Neural cell (in vitro differentiated cells): ENCODE results near the gene ADD2. TPM values are rescaled to one million over a fixed set of nuclear protein-coding genes. Genes with fewer than 3 reads are reported as not detected.

ENCODE experiments used
- H2AFZ ChIP-seq: fragments of 200-600, 300-800 bp; sonication (generic), shearing (Covaris generic); 2 replicates; pipeline ENCODE4 v1.6.0; 2014; ENCODE audit warnings: low read depth, mild to moderate bottlenecking, antibody characterized with exemption, low read length, moderate library complexity
- H3F3A ChIP-seq: fragments of 200-600 bp; shearing (Covaris generic); 2 replicates; pipeline ENCODE4 v1.6.1; 2016; ENCODE audit warnings: mild to moderate bottlenecking, moderate library complexity, mixed read lengths, antibody characterized with exemption, low read length; ENCODE audit not compliant: insufficient read depth, poor library complexity, severe bottlenecking
- H3K27ac ChIP-seq: fragments of 200-600, 300-800 bp; sonication (generic), shearing (Covaris generic); 2 replicates; pipeline ENCODE4 v1.5.1; 2014; ENCODE audit warnings: mild to moderate bottlenecking, low read length, moderate library complexity
- H3K27me3 ChIP-seq: fragments of 300-800, 200-600 bp; sonication (generic), shearing (Covaris generic); 2 replicates; pipeline ENCODE4 v1.6.0; 2014; ENCODE audit warnings: mild to moderate bottlenecking, low read depth, low read length, moderate library complexity; ENCODE audit not compliant: insufficient read depth
- H3K36me3 ChIP-seq: fragments of 300-800, 200-600 bp; sonication (generic), shearing (Covaris generic); 2 replicates; pipeline ENCODE4 v1.5.1; 2014; ENCODE audit warnings: mild to moderate bottlenecking, antibody characterized with exemption, low read length, moderate library complexity; ENCODE audit not compliant: insufficient read depth
- H3K4me2 ChIP-seq: fragments of 300-800, 200-600 bp; sonication (generic), shearing (Covaris generic); 2 replicates; pipeline ENCODE4 v1.6.0; 2014; ENCODE audit warnings: mild to moderate bottlenecking, low read length
- H3K4me3 ChIP-seq: fragments of 300-800, 200-600 bp; sonication (generic), shearing (Covaris generic); 2 replicates; pipeline ENCODE4 v1.5.1; 2014; ENCODE audit warnings: mild to moderate bottlenecking, low read length, moderate library complexity
- H3K79me2 ChIP-seq: fragments of 200-600 bp; shearing (Covaris generic); replicated peaks from 2 replicates; pipeline ENCODE4 v1.6.0; 2014; ENCODE audit warnings: mild to moderate bottlenecking, low read length, moderate library complexity; ENCODE audit not compliant: insufficient read depth
- H3K9ac ChIP-seq: fragments of 300-800, 200-600 bp; sonication (generic), shearing (Covaris generic); 2 replicates; pipeline ENCODE4 v1.6.1; 2016; ENCODE audit warnings: mild to moderate bottlenecking, low read length, mixed read lengths
- H3K9me2 ChIP-seq: fragments of 200-600 bp; shearing (Covaris generic); 2 replicates; pipeline ENCODE4 v1.6.1; 2016; ENCODE audit warnings: mild to moderate bottlenecking, low read length, mixed read lengths; ENCODE audit not compliant: insufficient read depth
- H3K9me3 ChIP-seq: fragments of 200-600, 300-800 bp; sonication (generic), shearing (Covaris generic); 2 replicates; pipeline ENCODE4 v1.6.1; 2016; ENCODE audit warnings: mild to moderate bottlenecking, mixed run types, low read length, moderate library complexity, mixed read lengths
- H4K20me1 ChIP-seq: fragments of 200-600 bp; shearing (Covaris generic); 2 replicates; pipeline ENCODE4 v1.6.1; 2016; ENCODE audit warnings: mild to moderate bottlenecking, mixed run types; ENCODE audit not compliant: insufficient read depth
- EP300 ChIP-seq: fragments of 450-650 bp; conservative IDR thresholded peaks from 2 replicates; pipeline ENCODE4 v1.6.1; 2014; ENCODE audit warnings: antibody characterized with exemption, mild to moderate bottlenecking, moderate library complexity; ENCODE audit not compliant: poor library complexity, severe bottlenecking
- EZH2 ChIP-seq: fragments of 200-600, 300-800 bp; shearing (Covaris generic), sonication (generic); IDR thresholded peaks from 2 replicates; pipeline ENCODE4 v1.6.1; 2014; ENCODE audit warnings: antibody characterized with exemption, low read length, borderline replicate concordance, mild to moderate bottlenecking; ENCODE audit not compliant: insufficient read depth, poor library complexity, severe bottlenecking
- MXI1 ChIP-seq: fragments of 450-650 bp; conservative IDR thresholded peaks from 2 replicates; pipeline ENCODE4 v1.6.1; 2014; ENCODE audit warnings: antibody characterized with exemption, mild to moderate bottlenecking; ENCODE audit not compliant: poor library complexity, severe bottlenecking
- POLR2AphosphoS5 ChIP-seq: IDR thresholded peaks from 2 replicates; pipeline ENCODE4 v1.6.1; 2012
- RAD21 ChIP-seq: fragments of 450-650 bp; conservative IDR thresholded peaks from 2 replicates; pipeline ENCODE4 v1.6.1; 2014; ENCODE audit warnings: antibody characterized with exemption, mild to moderate bottlenecking, moderate library complexity
- SMC3 ChIP-seq: fragments of 450-650 bp; conservative IDR thresholded peaks from 2 replicates; pipeline ENCODE4 v1.6.1; 2014; ENCODE audit warnings: antibody characterized with exemption, mild to moderate bottlenecking, moderate library complexity; ENCODE audit not compliant: poor library complexity
- TAF1 ChIP-seq: IDR thresholded peaks from 2 replicates; pipeline ENCODE4 v1.6.1; 2012; ENCODE audit warnings: low read depth
- polyA plus RNA-seq: library from polyadenylated mRNA; depleted of rRNA; stranded (reverse); fragments of >200 nt; gene quantifications from 2 replicates; pipeline ENCODE4 v1.2.3, GENCODE V29; 2014
- TF ChIP-seq, protein P1 (sequence below): IDR thresholded peaks from 2 replicates; pipeline ENCODE4 v1.6.1; 2012; ENCODE audit warnings: borderline replicate concordance
- TF ChIP-seq, protein P2 (sequence below): fragments of 450-650 bp; IDR thresholded peaks from 2 replicates; pipeline ENCODE4 v1.5.1; 2014; ENCODE audit warnings: antibody characterized with exemption, mild to moderate bottlenecking, moderate library complexity; ENCODE audit not compliant: poor library complexity, severe bottlenecking

ADD2 gene
- polyA plus RNA-seq, 1 donor from 2014 or later, result 52.5 TPM

DNA sequence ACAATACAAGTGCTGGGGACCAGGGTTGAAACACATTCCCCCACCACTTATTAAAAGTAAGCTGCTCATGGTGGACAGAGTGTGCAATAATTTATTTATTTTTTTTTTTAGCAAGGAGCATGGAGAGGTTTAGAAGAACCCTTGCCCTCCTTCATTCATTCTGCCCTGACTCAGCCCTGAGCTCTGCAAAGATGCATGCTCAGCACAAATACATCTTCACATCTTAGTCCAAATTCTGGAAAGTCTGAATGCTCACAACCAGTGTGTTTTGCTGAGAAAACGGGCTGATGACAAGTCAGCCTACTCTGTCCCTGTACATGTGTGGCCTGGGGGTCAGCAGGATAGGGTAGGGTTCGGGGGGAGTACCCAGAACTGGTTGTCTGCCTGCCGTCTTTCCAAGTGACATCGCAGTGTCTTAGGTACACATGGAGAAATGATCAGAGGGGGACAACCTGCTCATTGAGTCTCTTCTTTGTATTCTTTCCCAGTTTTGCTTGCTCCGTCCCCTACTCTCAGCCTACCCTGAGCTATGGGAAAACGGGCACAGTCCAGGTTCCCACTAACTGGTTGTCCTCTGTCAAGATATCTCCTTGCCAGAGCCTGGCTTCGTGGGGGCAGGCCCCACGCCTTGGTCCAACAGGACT, 76.4 kb downstream of the ADD2 start:
- Histone ChIP-seq H3K4me2 (no peak overlapping the region), H3F3A (no peaks in the 10 kb centered on the region), H3K27ac (no peak overlapping the region), H3K27me3 (no peaks in the 10 kb centered on the region), H2AFZ (no peak overlapping the region), H3K9ac (no peak overlapping the region), H3K9me2 (no peaks in the 10 kb centered on the region), H3K9me3 (no peaks in the 10 kb centered on the region), H3K79me2 (no peaks in the 10 kb centered on the region), H3K4me3 (no peak overlapping the region), H3K36me3 (peaks cover 14% of the 10 kb centered on the region), H4K20me1 (no peaks in the 10 kb centered on the region)
- TF ChIP-seq, protein P1, sequence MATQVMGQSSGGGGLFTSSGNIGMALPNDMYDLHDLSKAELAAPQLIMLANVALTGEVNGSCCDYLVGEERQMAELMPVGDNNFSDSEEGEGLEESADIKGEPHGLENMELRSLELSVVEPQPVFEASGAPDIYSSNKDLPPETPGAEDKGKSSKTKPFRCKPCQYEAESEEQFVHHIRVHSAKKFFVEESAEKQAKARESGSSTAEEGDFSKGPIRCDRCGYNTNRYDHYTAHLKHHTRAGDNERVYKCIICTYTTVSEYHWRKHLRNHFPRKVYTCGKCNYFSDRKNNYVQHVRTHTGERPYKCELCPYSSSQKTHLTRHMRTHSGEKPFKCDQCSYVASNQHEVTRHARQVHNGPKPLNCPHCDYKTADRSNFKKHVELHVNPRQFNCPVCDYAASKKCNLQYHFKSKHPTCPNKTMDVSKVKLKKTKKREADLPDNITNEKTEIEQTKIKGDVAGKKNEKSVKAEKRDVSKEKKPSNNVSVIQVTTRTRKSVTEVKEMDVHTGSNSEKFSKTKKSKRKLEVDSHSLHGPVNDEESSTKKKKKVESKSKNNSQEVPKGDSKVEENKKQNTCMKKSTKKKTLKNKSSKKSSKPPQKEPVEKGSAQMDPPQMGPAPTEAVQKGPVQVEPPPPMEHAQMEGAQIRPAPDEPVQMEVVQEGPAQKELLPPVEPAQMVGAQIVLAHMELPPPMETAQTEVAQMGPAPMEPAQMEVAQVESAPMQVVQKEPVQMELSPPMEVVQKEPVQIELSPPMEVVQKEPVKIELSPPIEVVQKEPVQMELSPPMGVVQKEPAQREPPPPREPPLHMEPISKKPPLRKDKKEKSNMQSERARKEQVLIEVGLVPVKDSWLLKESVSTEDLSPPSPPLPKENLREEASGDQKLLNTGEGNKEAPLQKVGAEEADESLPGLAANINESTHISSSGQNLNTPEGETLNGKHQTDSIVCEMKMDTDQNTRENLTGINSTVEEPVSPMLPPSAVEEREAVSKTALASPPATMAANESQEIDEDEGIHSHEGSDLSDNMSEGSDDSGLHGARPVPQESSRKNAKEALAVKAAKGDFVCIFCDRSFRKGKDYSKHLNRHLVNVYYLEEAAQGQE, result no peak
- TF ChIP-seq TAF1 (no peak), EP300 (no peak), MXI1 (no peak), RAD21 (no peak), POLR2AphosphoS5 (no peak), SMC3 (no peak), EZH2 (no peak)
- TF ChIP-seq, protein P2, sequence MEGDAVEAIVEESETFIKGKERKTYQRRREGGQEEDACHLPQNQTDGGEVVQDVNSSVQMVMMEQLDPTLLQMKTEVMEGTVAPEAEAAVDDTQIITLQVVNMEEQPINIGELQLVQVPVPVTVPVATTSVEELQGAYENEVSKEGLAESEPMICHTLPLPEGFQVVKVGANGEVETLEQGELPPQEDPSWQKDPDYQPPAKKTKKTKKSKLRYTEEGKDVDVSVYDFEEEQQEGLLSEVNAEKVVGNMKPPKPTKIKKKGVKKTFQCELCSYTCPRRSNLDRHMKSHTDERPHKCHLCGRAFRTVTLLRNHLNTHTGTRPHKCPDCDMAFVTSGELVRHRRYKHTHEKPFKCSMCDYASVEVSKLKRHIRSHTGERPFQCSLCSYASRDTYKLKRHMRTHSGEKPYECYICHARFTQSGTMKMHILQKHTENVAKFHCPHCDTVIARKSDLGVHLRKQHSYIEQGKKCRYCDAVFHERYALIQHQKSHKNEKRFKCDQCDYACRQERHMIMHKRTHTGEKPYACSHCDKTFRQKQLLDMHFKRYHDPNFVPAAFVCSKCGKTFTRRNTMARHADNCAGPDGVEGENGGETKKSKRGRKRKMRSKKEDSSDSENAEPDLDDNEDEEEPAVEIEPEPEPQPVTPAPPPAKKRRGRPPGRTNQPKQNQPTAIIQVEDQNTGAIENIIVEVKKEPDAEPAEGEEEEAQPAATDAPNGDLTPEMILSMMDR, result no peak

DNA sequence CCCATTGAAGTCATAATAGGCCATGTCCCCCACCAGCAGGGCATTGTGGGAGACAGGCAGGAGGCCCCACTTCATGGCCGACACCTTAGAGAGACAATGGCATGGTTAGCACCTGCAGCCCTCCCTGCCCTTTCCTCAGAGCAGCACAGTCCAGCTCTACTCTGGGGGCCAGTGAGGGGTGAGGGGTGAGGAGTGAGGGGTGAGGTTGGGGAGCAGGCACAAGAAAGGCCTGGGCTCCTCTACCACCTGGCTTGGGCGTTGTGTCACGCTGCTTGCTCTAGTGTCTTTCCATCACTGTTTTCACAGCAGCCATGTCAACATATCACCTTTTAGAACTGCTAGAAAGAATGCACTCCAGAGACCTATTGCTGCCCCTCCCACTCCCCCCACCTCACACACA, 77.2 kb downstream of the ADD2 start:
- Histone ChIP-seq H3F3A (no peaks in the 10 kb centered on the region), H3K9me3 (no peaks in the 10 kb centered on the region), H3K4me2 (no peak overlapping the region), H3K9me2 (no peaks in the 10 kb centered on the region), H3K27ac (no peak overlapping the region), H3K27me3 (no peaks in the 10 kb centered on the region), H3K4me3 (no peak overlapping the region), H3K36me3 (peaks cover 10% of the 10 kb centered on the region), H4K20me1 (no peaks in the 10 kb centered on the region), H2AFZ (no peak overlapping the region), H3K79me2 (no peaks in the 10 kb centered on the region), H3K9ac (no peak overlapping the region)
- TF ChIP-seq MXI1 (no peak), SMC3 (no peak), EZH2 (no peak), RAD21 (no peak), TAF1 (no peak), POLR2AphosphoS5 (no peak), EP300 (no peak)
- TF ChIP-seq, protein P2, result no peak
- TF ChIP-seq, protein P1, result no peak
